GM21360 (cell line): Measurements from ENCODE around the gene PRKCZ.
"Not testable (repeated sequence)": the region's sequence is repeated elsewhere in the genome, so short reads cannot be mapped to it uniquely, and the experiment has no call there.

Experiments used
- ATAC-seq: cut with Tn5 transposase; IDR thresholded peaks from one replicate; pipeline ENCODE4 v1.9.1; 2021; ENCODE audit warnings: mild to moderate bottlenecking, moderate library complexity; ENCODE audit not compliant: unreplicated experiment

PRKCZ gene

DNA sequence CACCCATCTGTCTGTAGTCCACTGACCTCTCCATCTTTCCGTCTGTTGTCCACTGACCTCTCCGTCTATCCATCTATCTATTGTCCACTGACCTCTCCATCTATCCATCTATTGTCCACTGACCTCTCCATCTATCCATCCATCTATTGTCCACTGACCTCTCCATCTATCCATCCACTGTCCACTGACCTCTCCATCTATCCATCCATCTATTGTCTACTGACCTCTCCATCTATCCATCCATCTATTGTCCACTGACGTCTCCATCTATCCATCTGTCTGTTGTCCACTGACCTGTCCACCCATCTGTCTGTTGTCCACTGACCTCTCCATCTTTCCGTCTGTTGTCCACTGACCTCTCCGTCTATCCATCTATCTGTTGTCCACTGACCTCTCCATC is 97.7 kb downstream of the PRKCZ start:
- ATAC-seq: not testable (repeated sequence)

DNA sequence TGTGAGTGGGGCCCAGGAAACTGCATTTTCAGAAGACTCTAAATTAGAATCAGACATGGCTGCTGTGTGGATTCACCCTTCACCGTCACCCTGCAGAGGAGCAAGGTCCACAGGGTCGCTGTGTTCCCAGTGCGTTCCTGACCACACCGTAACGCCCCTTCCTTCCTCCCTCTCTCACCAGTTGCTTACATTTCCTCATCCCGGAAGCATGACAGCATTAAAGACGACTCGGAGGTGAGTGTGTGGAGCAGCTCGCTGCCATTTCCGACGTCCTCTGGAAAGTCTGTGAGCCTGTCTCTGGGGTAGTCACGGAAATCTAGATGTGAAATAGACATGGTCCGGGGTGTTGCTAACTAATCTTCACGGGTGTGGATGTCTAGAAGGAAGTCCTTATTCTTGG is 98.5 kb downstream of the PRKCZ start:
- ATAC-seq: no peak

DNA sequence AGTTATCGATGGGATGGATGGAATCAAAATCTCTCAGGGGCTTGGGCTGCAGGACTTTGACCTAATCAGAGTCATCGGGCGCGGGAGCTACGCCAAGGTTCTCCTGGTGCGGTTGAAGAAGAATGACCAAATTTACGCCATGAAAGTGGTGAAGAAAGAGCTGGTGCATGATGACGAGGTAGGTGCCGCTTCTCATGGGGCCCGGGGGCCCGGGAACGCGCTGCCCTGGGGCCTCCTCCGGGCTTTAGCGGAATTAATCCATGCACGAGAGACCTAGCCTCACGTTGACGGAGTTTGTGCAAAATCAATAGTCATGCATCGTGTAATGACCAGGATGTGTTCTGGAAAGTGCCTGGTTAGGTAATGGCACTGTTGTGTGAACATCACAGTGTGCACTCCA is 100.6 kb downstream of the PRKCZ start:
- no peak for ATAC-seq

DNA sequence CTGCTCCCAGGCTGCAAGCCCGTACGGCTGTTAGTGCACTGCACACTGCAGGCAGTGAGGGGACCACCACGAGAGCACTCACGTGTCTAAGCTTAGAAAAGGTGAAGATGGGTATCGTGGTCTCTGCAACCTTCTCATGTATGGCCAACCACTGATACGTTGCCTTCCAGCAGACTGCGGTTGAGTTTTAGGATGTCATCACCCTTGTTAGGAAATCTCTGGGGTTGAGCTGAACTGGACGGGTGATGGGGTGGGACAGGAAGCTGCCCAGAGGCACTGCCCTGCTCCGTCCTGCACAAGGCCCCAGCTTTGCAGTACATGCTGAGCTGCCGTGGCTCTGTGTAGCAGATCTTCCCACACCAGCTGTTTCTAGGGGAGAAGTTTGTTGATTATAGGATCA is 101.0 kb downstream of the PRKCZ start:
- ATAC-seq: no peak

DNA sequence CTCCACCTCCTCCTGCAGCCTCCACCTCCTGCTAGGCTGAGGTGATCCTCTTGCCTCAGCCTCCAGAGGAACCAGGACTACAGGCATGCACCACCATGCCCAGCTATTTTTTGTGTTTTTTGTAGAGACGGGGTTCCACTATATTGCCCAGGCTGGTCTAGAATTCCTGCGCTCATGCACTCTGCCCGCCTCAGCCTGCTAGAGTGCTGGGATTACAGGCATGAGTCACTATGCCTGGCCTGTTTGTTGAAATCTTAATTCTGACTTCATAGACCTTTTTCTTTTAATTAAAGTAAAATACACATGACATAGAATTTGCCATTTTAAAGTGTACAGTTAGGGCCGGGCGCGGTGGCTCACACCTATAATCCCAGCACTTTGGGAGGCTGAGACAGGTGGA is 101.7 kb downstream of the PRKCZ start:
- no peak for ATAC-seq

DNA sequence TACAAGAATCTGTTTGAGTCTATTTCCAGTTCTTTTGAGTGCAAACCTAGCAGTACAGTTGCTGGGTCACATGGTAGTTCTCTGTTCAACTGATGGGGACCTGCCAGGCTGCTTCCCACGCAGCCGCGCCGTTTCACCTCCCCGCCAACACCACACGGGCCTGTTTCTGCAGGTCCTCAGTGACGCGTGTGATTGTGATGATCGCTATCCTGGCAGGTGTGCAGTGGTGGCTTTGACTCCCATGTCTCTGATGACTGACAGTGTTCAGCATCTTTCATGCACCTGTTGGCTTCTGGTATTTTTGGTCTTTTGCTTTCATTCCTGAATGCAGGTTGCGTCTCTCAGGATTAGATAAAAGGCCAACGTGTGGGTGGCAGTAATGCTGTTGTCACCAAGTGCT is 102.7 kb downstream of the PRKCZ start:
- ATAC-seq: no peak

DNA sequence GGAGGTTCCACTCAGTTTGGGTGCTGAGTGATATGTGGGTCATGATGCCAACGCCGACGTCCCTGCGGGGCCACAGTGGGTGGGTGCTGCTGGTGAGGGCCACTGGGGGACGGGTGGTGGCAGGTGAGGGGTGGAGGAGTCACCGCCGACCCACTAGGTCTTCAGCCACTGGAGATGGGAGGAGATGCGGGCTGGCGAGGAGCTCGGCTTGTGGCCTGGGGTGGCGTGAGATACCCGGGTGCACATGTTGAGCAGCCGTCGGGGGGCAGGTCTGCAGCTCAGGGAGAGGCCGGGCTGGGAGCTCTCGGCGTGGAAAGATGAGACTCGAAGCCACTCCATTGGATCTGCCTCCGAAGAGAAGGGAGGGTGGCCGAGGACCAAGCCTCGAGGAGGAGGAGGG is 103.8 kb downstream of the PRKCZ start:
- ATAC-seq: no peak

DNA sequence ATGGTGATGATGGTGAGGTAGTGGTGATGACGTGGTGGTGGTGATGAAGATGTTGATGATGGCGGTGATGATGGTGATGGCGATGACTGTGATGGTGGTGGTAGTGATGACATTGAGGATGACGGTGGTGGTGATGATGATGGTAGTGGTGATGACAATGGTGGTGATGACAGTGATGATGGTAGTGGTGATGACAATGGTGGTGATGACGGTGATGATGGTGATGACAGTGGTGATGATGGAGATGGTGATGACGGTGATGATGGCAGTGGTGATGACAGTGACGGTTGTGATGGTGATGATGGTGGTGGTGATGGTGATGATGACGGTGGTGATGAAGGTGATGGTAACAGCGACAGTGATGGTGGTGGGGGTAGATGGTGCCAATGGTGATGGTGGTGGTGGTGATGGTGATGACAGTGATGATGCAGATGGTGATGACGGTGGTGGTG is 105.0 kb downstream of the PRKCZ start:
- no peak for ATAC-seq

DNA sequence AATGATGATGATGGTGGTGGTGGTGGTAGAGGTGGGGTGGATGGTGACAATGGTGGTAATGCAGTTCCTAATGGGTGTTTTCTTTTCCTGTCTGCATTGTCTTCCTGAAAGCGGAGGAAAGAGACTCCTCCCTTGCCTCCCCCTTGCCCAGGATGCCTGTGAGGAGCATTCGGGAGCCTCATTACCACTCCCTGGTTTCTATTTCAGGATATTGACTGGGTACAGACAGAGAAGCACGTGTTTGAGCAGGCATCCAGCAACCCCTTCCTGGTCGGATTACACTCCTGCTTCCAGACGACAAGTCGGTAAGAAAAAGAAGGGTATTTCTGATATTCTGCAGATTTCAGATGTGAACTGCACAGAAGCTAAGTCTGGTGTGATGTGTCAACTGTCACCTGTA is 105.6 kb downstream of the PRKCZ start:
- no peak for ATAC-seq

DNA sequence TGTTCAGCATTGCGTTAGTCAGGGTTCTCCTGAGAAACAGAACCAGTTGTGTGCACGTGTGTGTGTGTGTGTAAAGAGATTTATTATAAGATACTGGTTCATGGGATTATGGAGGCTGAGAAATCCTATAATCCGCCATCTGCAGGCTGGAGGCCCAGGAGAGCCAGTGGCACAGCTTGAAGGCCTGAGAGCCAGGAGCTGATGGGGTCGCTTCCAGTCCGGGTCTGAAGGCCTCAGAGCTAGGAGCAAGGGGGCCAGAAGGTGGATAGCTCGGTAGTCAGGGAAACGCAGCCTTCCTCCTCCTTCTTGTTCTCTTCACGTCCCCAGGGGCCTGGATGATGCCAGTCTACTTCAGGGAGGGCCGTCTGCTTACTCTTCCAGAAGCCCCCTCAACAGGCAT is 106.7 kb downstream of the PRKCZ start:
- no peak for ATAC-seq

DNA sequence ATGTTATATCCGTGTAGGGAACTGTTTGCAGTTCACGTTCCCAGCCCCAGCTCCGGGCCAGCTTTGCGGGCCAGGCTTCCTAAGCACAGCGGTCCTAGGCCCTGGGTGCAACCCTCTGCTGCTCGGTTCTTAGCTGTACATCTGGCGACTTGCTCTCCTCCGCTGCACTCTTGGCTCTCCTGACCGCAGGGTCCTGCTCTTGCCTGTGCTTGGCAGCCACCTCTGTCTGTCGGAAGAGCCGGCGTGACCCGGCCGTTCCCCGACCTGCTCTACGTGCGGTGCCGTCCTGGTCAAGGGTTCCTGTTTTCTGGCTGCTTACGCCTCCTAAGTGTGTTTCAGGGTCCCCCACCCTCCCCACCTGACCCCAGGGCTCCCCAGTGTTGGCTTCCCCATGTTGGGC is 107.6 kb downstream of the PRKCZ start:
- ATAC-seq: no peak

DNA sequence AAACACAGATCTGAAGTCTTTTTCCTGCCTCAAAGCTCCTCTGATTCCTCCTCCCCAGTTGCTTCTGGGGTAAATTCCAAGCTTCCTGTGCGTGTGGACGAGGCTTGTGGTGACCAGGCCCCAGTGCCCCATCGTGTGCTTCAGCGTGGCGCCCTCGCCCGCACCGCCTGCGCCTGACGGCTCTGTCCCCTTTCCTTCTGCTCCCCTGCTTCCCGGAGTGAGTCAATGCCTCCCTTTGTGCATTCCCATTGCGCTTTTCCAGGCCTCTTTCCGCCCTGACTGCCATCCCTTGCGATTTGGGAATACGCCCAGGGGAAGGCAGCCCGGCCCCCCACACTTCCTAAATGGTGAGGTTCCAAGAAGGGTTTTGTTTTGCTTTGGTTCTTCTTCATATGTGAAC is 108.1 kb downstream of the PRKCZ start:
- ATAC-seq: no peak

DNA sequence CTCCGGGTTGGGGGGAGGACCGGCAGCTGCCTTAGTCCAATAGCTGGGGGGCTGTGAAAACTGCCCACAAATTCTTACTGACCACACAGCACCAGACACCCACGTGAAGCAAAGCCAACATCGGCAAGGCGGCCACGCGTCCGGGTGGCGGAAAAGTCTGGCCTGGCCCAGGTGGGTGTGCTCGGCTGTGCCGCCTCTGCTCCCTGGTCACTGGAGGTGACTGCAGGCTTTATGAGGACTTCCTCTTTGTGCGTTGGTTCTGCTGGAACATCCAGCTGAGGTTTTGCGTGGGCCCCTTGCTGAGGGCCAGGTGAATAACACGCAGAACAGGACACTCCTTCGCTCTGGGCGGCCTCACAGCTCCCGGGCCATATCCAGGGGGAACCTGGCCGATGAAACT is 108.9 kb downstream of the PRKCZ start:
- no peak for ATAC-seq

DNA sequence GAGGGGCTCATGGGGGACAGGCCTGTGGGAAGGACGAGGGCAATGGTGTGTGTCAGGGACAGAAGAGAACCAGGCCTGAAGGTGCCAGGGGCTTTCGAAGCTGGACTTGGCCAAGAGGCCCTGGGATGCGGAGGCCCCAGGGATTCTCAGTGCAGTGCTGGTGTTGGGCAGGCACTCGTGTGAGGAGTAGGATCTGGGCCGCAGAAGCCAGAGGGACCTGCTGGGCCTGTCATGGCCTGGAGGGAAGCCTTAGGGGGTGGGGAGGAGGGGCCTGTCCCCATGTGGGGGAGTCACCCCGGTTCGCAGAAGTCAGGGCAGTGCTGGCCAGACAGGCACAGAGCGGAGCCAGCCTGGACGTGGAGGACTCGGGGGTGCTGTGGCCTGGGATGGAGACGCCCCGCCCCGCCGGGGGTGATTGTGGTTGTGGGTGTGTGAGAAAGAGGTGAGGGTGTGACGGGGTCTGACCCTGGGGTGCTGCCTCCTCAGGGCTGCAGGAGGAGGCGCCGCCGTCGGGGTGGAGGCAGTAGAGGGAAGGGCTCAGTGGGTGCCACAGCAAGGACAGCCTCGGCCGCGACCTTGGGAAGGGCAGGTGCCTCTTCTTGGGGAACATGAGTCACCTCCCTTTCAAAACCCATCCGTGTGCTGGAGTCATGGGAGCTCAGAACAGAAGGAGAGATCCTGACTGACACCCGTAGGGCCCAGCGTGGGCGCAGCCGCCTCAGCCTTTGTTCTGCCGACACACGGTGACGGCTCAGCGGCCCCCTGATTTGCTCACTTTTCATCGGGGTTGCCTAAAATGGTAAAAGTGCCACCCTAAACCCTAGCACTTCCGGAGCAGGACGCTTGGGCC is 110.5 kb downstream of the PRKCZ start:
- no peak for ATAC-seq

DNA sequence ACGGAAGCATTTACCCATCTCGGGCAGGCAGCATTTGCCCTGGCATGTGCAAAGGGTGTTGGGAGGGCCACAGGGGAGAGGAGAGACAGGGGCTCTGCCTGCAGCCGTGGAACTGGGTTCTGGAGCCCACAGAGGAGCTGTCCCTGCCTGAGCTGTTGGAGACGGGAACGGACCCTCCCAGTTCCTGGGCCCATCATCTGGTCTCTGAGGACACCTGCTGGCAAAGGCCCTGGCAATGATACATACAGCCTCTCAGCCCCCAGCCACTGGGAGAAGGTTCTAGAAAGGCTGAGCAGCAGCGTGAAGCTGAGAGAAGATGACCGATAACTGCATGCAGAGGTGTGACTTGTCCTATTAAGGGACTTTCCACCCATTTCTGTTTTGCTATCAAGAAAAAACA is 113.0 kb downstream of the PRKCZ start:
- no peak for ATAC-seq

DNA sequence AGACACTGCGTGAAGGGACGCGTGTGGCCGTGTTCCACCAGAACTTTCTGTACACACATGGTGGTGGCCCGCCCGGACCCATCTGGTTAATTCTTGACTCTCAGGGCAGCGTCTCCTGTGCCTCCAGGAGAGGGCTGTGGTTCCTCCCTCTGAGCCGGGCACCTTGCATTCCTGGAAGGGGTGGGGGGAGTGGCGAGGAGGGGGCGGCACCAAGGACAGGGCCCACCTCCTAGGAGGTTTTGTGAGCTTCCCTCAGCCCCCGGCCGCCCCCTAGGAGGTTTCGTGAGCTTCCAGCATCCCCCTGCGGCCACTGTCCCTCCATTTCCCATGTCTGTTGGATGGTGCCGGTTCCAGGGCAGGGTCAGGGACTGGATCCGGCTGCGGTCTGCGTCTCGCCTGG is 115.4 kb downstream of the PRKCZ start:
- ATAC-seq: no peak

DNA sequence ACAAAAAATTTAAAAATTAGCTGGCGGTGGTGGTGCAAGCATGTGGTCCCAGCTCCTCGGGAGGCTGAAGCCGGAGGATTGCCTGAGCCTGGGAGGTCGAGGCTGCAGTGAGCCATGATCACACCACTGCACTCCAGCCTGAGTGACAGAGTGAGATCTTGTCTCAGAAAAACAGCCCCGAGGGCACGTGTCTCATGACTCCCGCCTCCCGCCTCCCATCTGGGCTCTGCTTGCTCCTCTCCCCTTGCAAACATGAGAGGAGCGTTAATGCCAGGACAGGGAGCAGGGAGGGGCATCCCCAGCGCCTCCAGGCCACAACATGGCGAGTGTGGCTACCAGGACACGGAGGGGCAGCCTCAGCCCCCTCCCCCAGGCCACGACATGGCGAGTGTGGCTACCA is 116.0 kb downstream of the PRKCZ start:
- no peak for ATAC-seq

DNA sequence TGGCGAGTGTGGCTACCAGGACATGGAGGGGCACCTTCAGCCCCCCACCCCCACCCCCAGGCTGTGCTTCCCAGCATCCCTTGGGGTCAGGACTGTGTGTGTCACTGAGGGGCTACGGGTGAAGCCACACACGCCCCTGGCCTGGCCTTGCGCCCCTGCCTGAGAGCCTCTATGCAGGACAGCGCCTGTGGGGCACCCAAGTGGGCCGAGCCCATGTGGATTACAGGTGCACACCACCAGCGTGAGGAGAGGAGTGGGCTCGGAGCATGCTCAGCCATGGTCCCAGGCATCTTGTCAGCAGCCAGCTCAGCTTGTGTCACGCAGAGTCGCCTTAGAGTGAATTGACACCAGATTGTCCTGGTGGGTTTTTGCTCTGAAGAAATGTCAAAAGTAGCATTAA is 116.5 kb downstream of the PRKCZ start:
- ATAC-seq: no peak

DNA sequence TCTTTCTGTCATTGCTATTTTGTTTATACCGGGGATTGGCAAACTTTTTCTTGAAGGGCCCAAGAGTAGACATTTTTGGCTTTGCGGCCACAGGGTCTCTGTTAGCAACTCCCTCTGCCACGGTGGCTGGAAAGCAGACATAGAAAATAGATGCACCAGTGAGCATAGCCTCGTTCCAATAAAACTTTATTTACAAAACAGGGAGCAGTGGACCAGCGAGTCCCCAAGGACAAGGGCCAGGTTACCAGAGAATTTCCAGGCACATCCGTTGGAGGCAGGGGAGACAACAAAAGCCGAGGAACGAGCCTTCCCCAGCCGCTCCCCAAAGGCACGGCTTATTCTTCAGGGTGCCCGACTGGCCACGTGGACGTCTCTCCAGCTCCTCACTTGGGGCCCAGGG is 117.9 kb downstream of the PRKCZ start:
- ATAC-seq: no peak

DNA sequence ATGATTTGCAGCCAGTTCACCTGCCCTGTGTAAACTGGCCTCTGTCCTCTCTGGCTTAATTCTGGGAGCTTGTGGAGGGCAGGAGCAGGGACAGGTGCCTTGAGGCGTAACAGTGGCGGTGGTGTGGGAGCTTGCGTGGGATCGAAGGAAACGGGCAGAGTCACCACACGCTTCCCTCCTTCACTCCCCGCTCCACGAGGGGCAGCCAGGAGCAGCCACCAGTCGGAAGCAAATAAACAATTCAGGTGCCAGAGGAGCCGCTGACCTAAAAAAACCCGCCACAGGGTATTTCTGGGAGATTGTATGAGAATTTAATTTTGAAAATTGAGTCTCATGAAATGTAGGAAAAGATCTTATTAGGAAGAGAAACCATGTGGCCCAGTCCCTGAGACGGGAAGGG is 118.3 kb downstream of the PRKCZ start:
- ATAC-seq: no peak

DNA sequence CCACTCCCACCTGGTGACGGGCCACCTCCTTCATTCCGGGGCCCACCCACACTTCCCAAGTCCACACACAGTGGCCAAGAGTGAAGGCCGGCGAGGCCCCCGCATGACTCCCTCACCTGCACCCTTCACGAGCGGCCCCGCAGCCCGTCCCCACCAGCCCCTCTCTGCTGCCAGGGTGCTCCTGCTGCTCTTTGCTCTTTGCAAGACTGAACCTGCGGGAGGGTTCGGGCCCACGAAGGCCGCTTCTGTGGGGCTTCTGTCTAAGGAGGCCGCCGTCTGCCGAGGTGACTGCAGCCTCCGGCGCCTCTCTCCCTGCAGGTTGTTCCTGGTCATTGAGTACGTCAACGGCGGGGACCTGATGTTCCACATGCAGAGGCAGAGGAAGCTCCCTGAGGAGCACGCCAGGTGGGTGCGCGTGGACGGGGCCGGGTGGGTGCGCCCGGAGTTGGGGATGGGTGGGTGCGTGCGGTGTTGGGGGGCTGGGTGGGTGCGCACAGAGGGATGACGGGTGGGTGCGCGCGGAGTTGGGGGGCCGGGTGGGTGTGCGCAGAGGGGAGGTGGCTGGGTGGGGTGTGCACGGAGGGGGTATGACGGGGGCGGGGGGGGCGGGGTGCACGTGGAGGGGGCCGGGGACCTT is 119.1 kb downstream of the PRKCZ start:
- no peak for ATAC-seq

DNA sequence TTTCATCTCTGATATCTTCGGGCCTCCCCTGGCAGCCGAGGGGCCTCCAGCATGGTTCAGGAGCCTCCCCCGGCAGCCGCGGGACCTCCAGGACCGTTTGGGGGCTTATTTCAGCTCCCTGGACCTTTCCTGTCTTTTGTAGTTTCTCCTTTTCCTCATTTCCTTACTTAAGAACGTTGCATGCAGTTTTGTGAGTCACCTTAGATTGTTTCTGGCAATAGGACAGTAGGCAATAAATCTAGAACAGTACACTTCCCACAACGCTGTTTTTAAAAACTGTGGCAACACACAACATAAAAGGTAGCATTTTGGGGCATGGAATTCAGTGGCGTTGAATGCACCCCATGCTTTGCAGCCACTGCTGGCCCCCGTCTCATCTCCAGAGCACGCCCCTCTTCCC is 120.0 kb downstream of the PRKCZ start:
- no peak for ATAC-seq

DNA sequence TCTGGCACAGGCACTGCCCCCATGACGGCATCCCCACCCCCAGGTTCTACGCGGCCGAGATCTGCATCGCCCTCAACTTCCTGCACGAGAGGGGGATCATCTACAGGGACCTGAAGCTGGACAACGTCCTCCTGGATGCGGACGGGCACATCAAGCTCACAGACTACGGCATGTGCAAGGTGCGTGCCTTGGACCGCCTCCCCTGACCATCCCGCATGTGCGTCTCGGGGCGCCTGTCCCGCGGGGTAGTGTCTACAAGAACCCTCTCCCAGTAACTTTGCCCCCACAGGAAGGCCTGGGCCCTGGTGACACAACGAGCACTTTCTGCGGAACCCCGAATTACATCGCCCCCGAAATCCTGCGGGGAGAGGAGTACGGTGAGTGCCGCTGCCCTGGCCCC is 121.8 kb downstream of the PRKCZ start:
- ATAC-seq: no peak
